Transverse colon (tissue), 4 donors: Measurements from ENCODE around the gene CEP135. TPM values are rescaled to one million over a fixed set of nuclear protein-coding genes. Genes with fewer than 3 reads are reported as not detected.

Experiments
- DNase-seq: peaks from one replicate; pipeline ENCODE4 v3.0.0-alpha.2; 2019
- H3K27ac ChIP-seq, 4 donors: fragments of 200-600 bp; sonication (generic); 2 replicates each; pipeline ENCODE4 v1.5.1; 2016 to 2018; ENCODE audit warnings: inconsistent platforms in 4 of 4
- H3K27me3 ChIP-seq: fragments of 200-600 bp; sonication (generic); 2 replicates; pipeline ENCODE4 v1.5.1; 2017; ENCODE audit warnings: inconsistent platforms
- H3K36me3 ChIP-seq, 4 donors: fragments of 200-600 bp; sonication (generic); 2 replicates each; pipeline ENCODE4 v1.5.1; 2017 to 2019; ENCODE audit warnings: inconsistent platforms in 4 of 4
- H3K4me1 ChIP-seq, 4 donors: fragments of 200-600 bp; sonication (generic); 2 replicates each; pipeline ENCODE4 v1.5.1; 2017 to 2020; ENCODE audit warnings: inconsistent platforms in 4 of 4
- H3K4me3 ChIP-seq, 4 donors: fragments of 200-600 bp; sonication (generic); 1 replicate in 1 of 4; 2 replicates in 3 of 4; pipeline versions ENCODE4 v1.5.1 to v1.6.1; 2017 to 2019; ENCODE audit warnings: inconsistent platforms in 4 of 4
- H3K9me3 ChIP-seq, 2 donors: fragments of 200-600 bp; sonication (generic); 2 replicates each; pipeline ENCODE4 v1.5.1; 2017 to 2019; ENCODE audit warnings: inconsistent platforms in 2 of 2
- CTCF ChIP-seq, 5 experiments: fragments of 200-600 bp in 3 of 5; fragments of 450-650 bp in 2 of 5; sonication (generic) in 3 of 5; IDR thresholded peaks; 1 replicate in 2 of 5; 2 replicates in 3 of 5; pipeline ENCODE4 v1.5.1; 2016 to 2017; ENCODE audit warnings: antibody characterized with exemption in 5 of 5, inconsistent platforms in 3 of 5, mild to moderate bottlenecking in 2 of 5, moderate library complexity in 1 of 5
- EP300 ChIP-seq: sonication (generic); formaldehyde crosslinking; IDR thresholded peaks from one replicate; pipeline ENCODE4 v1.6.1; 2017; ENCODE audit warnings: antibody characterized with exemption, low read depth
- POLR2A ChIP-seq: fragments of 450-650 bp; IDR thresholded peaks from one replicate; pipeline ENCODE4 v1.6.1; 2016; ENCODE audit warnings: antibody characterized with exemption, mild to moderate bottlenecking, moderate library complexity
- POLR2AphosphoS5 ChIP-seq, 3 donors: sonication (generic); formaldehyde crosslinking; IDR thresholded peaks; one replicate each; pipeline ENCODE4 v1.6.1; 2016; ENCODE audit warnings: antibody characterized with exemption in 3 of 3
- WGBS, 2 donors: methylation state at CpG; one replicate each; pipeline ENCODE4 v1.1.5; 2018; ENCODE audit warnings: low coverage in 1 of 2; 5-methylcytosine and 5-hydroxymethylcytosine counted together
- in situ Hi-C, 4 donors: fragments of 200-750 bp; cut with MboI; loops; one replicate each; pipeline versions ENCODE4 v1.15.0 to v1.15.1; 2017; ENCODE audit warnings: low sequenced_read_pairs in 3 of 4, low pct_ligation_motif_present in 1 of 4, low pct_unique_long_range_greater_than_20kb in 1 of 4
- intact Hi-C: fragments of 100-400 bp; cut with DNase I; formaldehyde crosslinking; loops from one replicate; pipeline ENCODE4 v1.15.1; 2023; ENCODE audit warnings: low total_unique reads
- total RNA-seq, 4 donors: library from RNA; depleted of rRNA; stranded (reverse); fragments of >200 nt; gene quantifications; one replicate each; pipeline ENCODE4 v1.1.0, GENCODE V29; 2016

The CEP135 gene
- total RNA-seq, 4 donors from 2014 or later, result 4.5 to 18.0 (median 9.9) TPM

- no peaks in the 10 kb centered on the region for H3K4me1 ChIP-seq
- no peak overlapping the region for H3K4me3 ChIP-seq
- WGBS, 2 donors, result 78% methylated on average over 2 of the region's 2 CpGs; no CpG with 5 or more reads in 1 of the 2 donors
- TF ChIP-seq EP300, result no peak
- TF ChIP-seq POLR2A, result no peak
- no peak for TF ChIP-seq POLR2AphosphoS5 (IDR thresholded peaks at IDR 0.05)
- H3K36me3 ChIP-seq, result no peaks in the 10 kb centered on the region
- DNase-seq, result no peak
- in situ Hi-C loops (loop anchor here in 3 of 4 donors (25.0 kb wide), 1 partner anchor 373 kb away; no protein-coding TSS in a partner anchor), intact Hi-C loops (no loop called here)
- H3K27ac ChIP-seq, result no peak overlapping the region
- peaks cover 0 to 10% of the 10 kb centered on the region in 2 donors for H3K9me3 ChIP-seq
- H3K27me3 ChIP-seq, result no peaks in the 10 kb centered on the region
These were observed 9.3 kb upstream of the CEP135 start for GRCh38 chr4:55939421-55939820.

- intact Hi-C loops, result no loop called here
- 81 to 98% methylated on average over 2 to 3 of the region's 3 CpGs for WGBS, 2 donors
These were observed 6.8 kb upstream of the CEP135 start for GRCh38 chr4:55941881-55942396.

GRCh38 chr4:55947254-55947882 is 1.4 kb upstream of the CEP135 start:
- DNase-seq, result peak; percentile 13
- Histone ChIP-seq H3K9me3 (no peaks in the 10 kb centered on the region), H3K4me1 (peaks cover 8 to 27% (median 19%) of the 10 kb centered on the region in 4 donors), H3K36me3 (no peaks in the 10 kb centered on the region), H3K4me3 (peak overlapping the region in 1 of 4 donors; percentile 66), H3K27me3 (no peaks in the 10 kb centered on the region), H3K27ac (peak overlapping the region; percentile 84 to 94 (median 90))
- 32 to 50% methylated on average over 2 to 6 of the region's 6 CpGs for WGBS, 2 donors
- no peak for TF ChIP-seq POLR2A
- intact Hi-C loops (no loop called here), in situ Hi-C loops (loop anchor here in 3 of 4 donors (25.0 kb wide), 1 partner anchor 365 kb away; no protein-coding TSS in a partner anchor)

More at GRCh38 chr4:55941881-55942396, 6.8 kb upstream of the CEP135 start:
- in situ Hi-C loops, result loop anchor here in 3 of 4 donors (25.0 kb wide), 1 partner anchor 370 kb away; no protein-coding TSS in a partner anchor
- DNase-seq, result no peak
- TF ChIP-seq EP300, result no peak
- TF ChIP-seq CTCF (IDR thresholded peaks at IDR 0.05), result no peak
- no peak for TF ChIP-seq POLR2AphosphoS5 (IDR thresholded peaks at IDR 0.05)
- TF ChIP-seq POLR2A, result no peak
- Histone ChIP-seq H3K27me3 (no peaks in the 10 kb centered on the region), H3K9me3 (peaks cover 0 to 8% of the 10 kb centered on the region in 2 donors), H3K36me3 (no peaks in the 10 kb centered on the region), H3K4me1 (no peaks in the 10 kb centered on the region), H3K27ac (no peak overlapping the region), H3K4me3 (no peak overlapping the region)

GRCh38 chr4:55947912-55948725 is 626 bp upstream of the CEP135 start:
- in situ Hi-C loops, result loop anchor here in 3 of 4 donors (25.0 kb wide), 1 partner anchor 364 kb away; no protein-coding TSS in a partner anchor
- Histone ChIP-seq H3K36me3 (no peaks in the 10 kb centered on the region), H3K9me3 (no peaks in the 10 kb centered on the region), H3K4me3 (peak overlapping the region; percentile 7 to 72 (median 64)), H3K27ac (peak overlapping the region; percentile 84 to 94 (median 90)), H3K27me3 (no peaks in the 10 kb centered on the region), H3K4me1 (peaks cover 8 to 27% (median 19%) of the 10 kb centered on the region in 4 donors)
- TF ChIP-seq POLR2A (no peak), CTCF (IDR thresholded peaks at IDR 0.05) (no peak), EP300 (no peak), POLR2AphosphoS5 (IDR thresholded peaks at IDR 0.05) (no peak)
- intact Hi-C loops, result no loop called here
- WGBS, 2 donors, result 1 to 2% methylated on average over 7 to 19 of the region's 19 CpGs
- no peak for DNase-seq

- no peaks in the 10 kb centered on the region for H3K36me3 ChIP-seq
- peaks cover 8 to 27% (median 19%) of the 10 kb centered on the region in 4 donors for H3K4me1 ChIP-seq
- in situ Hi-C loops, result loop anchor here in 3 of 4 donors (25.0 kb wide), 1 partner anchor 363 kb away; no protein-coding TSS in a partner anchor
- intact Hi-C loops, result no loop called here
- peak overlapping the region; percentile 84 to 94 (median 90) for H3K27ac ChIP-seq
- no peaks in the 10 kb centered on the region for H3K27me3 ChIP-seq
- H3K9me3 ChIP-seq, result no peaks in the 10 kb centered on the region
- 0% methylated on average over 3 of the region's 3 CpGs for WGBS, 2 donors
- TF ChIP-seq CTCF (IDR thresholded peaks at IDR 0.05), result no peak
- TF ChIP-seq POLR2A, result no peak
- TF ChIP-seq EP300, result no peak
- no peak for TF ChIP-seq POLR2AphosphoS5 (IDR thresholded peaks at IDR 0.05)
- H3K4me3 ChIP-seq, result peak overlapping the region; percentile 30 to 72 (median 64)
- DNase-seq, result no peak
These were observed 697 bp downstream of the CEP135 start for GRCh38 chr4:55949482-55949802.
